Stimulated activated CD8-positive, alpha-beta memory T cell treated with anti-CD3 and anti-CD28 coated beads, Interleukin-4, amount 100 ng/mL, for 24 hours (primary cell): Measurements from ENCODE around the gene KRT7.
"Not testable (repeated sequence)": the region's sequence is repeated elsewhere in the genome, so short reads cannot be mapped to it uniquely, and the experiment has no call there.

Experiments used
- DNase-seq: peaks from one replicate; pipeline ENCODE4 v3.0.0-alpha.2; 2020; ENCODE audit warnings: low read depth

Gene KRT7

DNA sequence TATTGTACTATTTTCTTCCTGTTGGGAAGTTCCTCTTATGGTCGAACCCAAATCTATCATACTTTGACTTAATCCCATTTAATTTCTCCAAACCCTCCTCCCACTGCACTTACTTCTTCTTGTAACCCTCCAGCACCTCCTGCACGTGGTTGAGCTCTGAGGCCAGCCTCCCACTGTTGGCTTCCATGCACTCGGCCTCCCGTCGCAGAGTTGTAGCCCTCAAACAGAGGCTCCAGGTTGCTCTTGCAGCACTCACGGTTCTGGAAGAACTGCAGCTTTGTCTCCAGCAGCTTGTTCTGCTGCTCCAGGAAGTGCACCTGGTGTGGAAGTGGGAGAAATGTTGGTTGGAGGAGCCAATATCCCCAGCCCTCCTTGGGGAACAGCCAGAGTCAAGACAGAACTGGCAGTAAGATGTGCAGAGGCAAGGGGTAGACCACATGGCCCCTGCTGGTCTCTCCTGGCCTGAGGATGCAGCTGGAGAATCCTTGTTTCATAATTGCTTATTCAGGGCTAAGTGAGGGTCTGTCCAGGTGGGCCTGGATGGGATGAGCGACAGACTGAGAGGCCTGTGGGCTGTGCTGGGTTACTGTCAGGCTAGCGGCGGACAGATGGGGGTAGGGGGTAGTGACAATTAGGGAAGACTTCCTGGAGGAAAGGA is 23.0 kb downstream of the KRT7 start:
- no peak for DNase-seq

DNA sequence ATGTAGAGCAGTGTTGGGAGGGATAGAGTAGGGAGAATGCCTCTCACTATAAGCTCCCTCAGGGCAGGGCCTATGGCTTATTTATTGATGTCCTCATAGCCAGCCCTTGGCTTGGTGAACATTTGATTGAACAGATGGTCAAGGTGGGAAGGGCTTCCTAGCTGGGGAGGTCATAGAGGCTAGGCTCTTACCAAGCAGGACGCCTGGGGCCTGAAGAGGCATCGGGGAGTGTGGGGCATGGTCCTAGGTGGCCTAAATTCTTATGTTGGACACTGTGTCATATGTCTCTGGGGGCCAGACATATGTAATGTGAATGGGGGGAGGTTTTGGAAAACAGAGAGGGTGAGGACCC is 23.5 kb downstream of the KRT7 start:
- no peak for DNase-seq

DNA sequence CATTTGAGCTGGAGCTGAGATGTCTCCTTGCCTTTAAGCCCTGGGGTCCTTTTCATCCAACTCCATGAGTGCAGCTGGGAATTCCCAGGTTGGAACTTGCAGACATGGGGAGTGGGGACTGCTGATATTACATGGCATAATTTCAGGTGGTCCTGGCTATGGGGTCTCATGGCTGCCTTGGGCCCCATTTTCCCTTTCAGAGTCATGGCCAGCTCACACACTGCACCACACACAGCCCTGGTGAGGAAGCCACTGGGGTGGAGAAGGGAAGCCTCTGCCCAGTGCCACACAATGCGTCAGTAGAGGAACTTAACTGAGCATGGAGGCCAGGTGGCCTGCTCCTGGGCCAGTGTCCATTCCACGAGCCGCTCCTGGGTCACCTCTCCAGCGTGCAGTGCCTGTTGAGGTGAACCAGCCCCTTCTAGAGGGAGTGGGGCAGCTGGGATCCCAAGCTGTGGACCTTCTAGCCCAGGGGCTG is 24.1 kb downstream of the KRT7 start:
- no peak for DNase-seq

- not testable (repeated sequence) for DNase-seq
Measured at GRCh38 chr12:52257922-52258321, 24.9 kb downstream of the KRT7 start.

GRCh38 chr12:52258335-52258901 is 25.4 kb downstream of the KRT7 start:
- no peak for DNase-seq

DNA sequence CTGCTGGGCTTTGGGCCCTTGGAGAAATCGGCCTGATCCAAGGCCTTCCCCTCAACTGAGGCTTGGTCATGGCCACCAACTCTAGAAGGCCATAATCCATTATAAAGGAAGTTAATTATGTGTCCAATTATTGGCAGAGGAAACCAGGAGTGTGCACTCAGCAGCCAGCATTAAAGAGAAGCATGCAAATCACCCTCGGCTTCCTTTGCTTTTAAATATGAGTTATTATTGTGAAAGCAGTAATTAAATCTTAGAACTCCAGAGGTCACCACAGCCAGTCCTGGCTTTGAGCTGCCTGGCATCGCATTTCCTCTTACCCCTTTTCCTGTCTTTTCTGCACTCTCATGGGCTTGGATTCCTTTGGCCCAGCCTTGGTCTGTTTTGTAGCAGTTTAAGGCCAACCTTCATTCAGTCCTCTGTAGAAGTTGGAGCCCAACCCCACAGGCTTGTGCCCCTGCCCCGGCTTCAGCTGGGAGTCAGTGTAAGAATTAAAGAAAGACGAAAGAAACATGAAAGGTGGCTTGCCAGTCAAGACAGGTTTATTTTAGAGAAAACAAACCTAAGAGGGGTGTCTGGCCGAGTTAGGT is 26.7 kb downstream of the KRT7 start:
- no peak for DNase-seq

- DNase-seq = no peak
Measured at GRCh38 chr12:52260361-52261207, 27.5 kb downstream of the KRT7 start.

GRCh38 chr12:52261208-52261484 is 28.1 kb downstream of the KRT7 start:
- DNase-seq = no peak

DNA sequence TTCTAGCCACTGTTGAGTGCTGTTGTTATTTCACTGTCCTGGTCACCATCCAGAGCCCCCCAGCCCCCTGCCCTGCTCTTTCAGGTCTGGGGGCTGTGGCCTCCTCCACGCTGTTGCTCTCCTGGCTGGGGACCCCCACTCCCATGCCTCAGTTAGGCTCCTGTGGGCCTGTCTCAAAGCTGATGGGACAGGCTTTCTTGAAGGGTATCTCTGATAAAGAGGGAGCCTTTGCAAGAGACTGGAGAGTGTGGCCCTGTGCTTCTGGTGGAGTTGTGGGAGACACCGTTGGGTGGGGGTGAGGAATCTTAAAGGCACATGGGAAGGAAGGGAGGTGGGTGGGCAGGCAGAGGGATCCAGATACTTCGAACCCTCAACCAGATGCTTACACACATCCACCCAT is 29.2 kb downstream of the KRT7 start:
- no peak for DNase-seq

DNA sequence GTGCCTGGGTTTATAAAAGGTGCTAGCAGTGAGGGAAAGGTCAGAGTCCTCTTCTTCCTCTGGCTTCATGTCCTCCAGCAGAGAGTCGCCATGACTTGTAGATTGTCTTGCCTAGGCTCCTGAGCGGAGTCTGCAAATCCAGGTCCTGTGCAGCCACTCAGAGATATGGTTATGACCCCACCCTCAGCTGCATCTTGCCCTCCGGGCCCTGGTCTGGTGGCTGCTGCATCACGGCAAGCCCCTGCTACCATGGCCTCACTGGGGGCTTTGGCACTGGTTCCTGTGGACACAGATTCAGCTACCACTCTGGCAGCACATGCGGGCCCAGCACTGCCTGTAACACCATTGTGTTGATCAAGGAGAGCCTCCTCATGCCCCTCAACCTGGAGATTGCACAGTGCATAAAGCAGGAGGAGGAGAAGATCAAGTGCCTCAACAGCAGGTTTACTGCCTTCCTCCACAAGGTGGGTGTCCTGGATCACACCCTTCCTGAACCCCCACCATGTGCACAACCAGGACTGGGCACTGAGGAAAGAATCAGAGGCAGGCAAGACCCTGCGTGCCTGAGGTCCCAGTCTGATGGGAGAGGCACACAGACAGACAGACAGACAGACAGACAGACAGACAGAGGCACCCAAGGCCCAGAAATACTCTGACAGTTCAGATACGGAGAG is 30.9 kb downstream of the KRT7 start:
- DNase-seq = no peak

GRCh38 chr12:52264435-52264825 is 31.4 kb downstream of the KRT7 start:
- no peak for DNase-seq

- DNase-seq = no peak
Measured at GRCh38 chr12:52266514-52266913, 33.5 kb downstream of the KRT7 start.

GRCh38 chr12:52267266-52267665 is 34.2 kb downstream of the KRT7 start:
- no peak for DNase-seq

- DNase-seq = no peak
Measured at GRCh38 chr12:52267699-52268098, 34.7 kb downstream of the KRT7 start.

DNA sequence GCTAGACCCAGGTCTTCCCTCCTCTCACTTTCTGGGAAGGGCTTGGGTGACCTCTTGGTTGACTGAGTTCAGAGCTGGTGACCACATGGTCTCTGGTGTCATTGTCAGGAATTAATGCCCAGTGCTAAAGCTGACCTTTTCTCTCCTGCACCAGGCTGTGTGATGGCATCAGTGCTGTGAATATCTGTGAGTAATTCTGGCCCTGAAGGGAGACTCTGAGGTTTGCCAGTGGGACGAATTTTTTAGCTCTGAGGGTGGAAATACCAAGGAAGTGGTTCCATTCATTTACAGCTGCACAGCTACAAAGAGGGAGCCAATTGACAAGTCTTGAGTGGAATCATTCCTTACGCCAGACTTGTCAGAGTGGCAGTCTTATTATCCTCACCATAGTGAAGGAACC is 35.2 kb downstream of the KRT7 start:
- no peak for DNase-seq

DNA sequence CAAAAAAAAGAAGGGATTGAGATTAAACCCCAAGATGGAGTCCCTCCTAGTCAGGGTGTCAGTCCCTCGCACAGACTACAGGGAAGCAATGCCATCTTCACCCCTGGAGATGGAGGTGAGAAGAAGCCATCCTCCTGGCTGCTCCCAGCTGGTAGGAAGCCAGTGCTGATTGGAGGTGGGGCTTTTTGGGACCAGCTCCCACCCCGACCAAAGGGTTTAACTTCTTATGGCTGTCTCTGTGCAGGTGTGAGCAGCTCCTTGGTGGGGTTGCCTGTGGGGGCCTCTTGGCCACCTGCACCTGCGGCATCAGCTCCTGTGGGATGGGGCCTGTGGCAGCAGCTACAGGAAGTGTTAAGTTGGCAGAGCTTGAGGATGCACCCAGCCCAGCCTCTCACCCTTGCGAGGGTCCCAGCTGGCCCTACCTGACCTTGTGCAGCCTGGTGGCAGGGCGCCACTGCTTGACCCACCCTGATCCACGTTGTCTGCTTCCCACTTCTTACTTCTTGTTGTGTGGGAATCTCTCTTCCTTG is 37.6 kb downstream of the KRT7 start:
- no peak for DNase-seq

DNA sequence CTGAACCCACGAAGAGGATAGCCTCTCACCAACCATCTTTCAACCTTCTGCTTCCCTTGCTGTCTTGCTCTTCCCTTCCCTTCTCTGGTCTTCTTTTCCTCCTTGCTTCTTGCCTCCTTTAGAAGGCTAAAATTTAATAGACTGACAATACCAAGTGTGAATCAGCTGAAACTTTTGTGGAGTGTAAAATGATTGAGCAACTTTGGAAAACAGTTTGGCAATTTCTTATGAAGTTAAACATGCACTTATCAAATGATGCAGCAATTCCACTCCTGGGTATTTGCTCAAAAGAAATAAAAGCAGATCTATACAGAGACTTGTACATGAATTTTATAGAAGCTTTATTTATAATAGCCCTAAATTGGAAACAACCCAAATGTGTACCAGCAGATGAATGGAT is 38.1 kb downstream of the KRT7 start:
- DNase-seq = no peak

DNA sequence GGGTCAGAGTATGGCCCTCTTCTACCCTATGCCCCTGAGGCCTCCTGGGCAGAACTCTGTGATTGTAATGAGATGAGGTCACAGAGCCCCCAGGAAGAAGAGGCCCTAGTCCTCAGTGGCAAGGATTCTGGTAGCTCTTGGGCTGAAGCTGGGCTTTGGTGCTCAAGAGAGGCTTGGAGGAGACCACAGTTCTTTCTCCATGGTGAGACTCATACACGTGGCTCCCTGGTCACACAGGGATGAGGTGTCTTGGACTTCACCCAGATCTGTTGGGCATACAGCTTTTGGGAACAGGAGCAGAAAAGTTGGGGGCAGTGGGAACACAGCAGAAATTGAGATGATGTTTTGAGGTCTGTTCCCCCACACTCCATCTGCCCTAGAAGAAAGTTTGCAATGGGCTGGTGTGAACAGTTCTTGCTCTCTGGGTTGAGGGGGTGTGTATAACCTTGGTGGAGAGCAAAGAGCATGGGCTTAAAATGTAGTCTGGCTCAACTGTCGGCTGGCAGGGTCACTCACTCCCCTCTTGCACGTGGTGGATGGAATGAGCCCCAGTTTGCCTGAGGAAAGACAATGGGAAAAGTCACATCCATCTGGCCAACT is 41.6 kb downstream of the KRT7 start, which contains the start of gene KRT86:
Gene KRT86, plus strand, starts transcription at position 125 of the 600 bp plus-strand sequence. CDS start 27,272 bp downstream, outside the sequence.
- no peak for DNase-seq

DNA sequence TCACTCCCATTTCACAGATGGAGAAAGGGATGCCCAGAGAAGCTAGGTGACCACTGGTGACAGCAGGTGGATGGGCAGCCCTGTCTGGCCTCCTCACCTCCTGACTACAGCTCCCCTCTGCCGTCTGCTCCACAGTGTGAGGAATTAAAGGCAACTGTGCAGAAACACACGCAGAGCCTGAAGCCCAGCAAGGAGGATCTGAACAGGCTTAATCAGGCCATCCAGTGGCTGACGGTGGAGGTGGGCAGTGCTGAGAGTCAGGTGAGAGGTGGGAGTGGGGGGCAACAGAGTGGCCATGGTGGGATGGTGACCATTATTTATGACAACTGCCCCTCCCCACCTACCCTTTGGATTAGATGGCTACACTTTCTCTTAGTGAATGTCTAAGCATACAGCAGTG is 42.6 kb downstream of the KRT7 start:
- DNase-seq = no peak

DNA sequence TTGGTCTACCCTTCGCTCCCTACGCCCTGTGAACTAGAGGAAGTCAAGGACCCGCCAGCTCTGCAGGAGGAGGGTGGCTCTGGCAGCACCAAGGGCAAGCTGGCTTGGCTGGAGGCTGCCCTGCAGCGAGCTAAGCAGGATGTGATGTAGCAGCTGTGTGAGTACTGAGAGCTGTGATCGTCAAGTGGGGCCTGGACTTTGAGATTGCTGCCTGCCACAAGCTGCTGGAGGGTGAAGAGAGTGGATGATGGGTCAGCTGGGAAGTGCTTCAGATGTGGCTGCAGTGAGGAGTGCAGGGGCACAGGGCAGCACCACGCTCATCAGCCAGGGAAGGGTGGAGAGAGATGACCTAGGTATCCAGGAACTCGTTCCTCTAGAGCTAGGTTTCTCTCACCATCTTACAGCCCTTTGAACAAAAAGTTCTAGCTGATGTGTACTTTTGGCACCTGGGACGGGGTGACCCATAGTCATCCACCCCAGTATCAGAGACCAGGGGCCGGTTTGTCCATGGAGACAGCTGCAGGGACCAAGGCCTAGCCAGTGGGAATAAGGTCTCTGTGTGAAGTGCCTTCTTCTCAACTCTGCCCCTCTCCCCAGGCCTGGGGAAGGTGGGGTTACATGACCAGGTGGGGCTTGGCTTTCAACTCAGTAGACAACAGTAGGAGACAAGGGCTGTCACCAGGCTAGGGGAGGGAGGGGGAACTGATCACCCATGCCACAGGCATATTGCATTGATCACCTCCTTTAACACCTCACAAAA is 44.6 kb downstream of the KRT7 start:
- no peak for DNase-seq
